ENCODE measurements around the gene TEKTIP1.

Gene TEKTIP1

GRCh38 chr19:3586707-3587346 is 47.9 kb downstream of the TEKTIP1 start:
- no peak for DNase-seq

- DNase-seq, result no peak
Measured at GRCh38 chr19:3589439-3589838, 50.5 kb downstream of the TEKTIP1 start.

GRCh38 chr19:3589949-3590348 is 51.0 kb downstream of the TEKTIP1 start:
- DNase-seq, result no peak

- no peak for DNase-seq
Measured at GRCh38 chr19:3590991-3591659, 52.2 kb downstream of the TEKTIP1 start.

- DNase-seq, result no peak
Measured at GRCh38 chr19:3591876-3592613, 53.1 kb downstream of the TEKTIP1 start.

GRCh38 chr19:3593156-3593555 is 54.2 kb downstream of the TEKTIP1 start:
- DNase-seq, result no peak

Measured in stimulated activated CD8-positive, alpha-beta memory T cell treated with anti-CD3 and anti-CD28 coated beads, Interleukin-4, amount 100 ng/mL, for 48 hours (primary cell).